Endothelial cell of umbilical vein (primary cell): ENCODE measurements around the gene RAB31. TPM values are rescaled to one million over a fixed set of nuclear protein-coding genes. Genes with fewer than 3 reads are reported as not detected.

Experiments used
- BruUV-seq: library from RNA; stranded (reverse); fragments of 400-500 nt; replicated peaks from 2 replicates; lab custom pipeline; 2021; lab: Mats Ljungman, UMichigan
- CTCF ChIA-PET: fragments of 300-600, 350-600 bp; sonication (Branson Sonifier 250); formaldehyde crosslinking; loops from one replicate; lab custom pipeline; 2021; ENCODE audit warnings: antibody characterized with exemption, inconsistent platforms; lab: Charles Lee
- POLR2A ChIA-PET: fragments of 300-600, 350-600 bp; sonication (Branson Sonifier 250); formaldehyde crosslinking; loops from one replicate; lab custom pipeline; 2021; ENCODE audit warnings: antibody characterized with exemption, inconsistent platforms; lab: Charles Lee
- DNase-seq: peaks from one replicate; pipeline ENCODE4 v3.0.0-alpha.2; 2011; ENCODE audit warnings: low read depth, low spot score
- FAIRE-seq: peaks from 2 replicates; lab custom pipeline; 2011; peaks lifted over from hg19 to GRCh38; lab: Jason Lieb, UNC
- H2AFZ ChIP-seq: 2 replicates; pipeline ENCODE4 v1.6.0; 2012; ENCODE audit warnings: low read depth, low read length, control low read depth, inconsistent platforms
- H3K27ac ChIP-seq: 2 replicates; pipeline ENCODE4 v1.5.1; 2011; ENCODE audit warnings: low read depth, mild to moderate bottlenecking, control low read depth, low read length, moderate library complexity; ENCODE audit not compliant: insufficient read depth
- H3K27me3 ChIP-seq, 2 experiments: 2 replicates each; pipeline versions ENCODE4 v1.6.0 to v1.6.1; 2011; ENCODE audit warnings: low read length in 2 of 2, mixed read lengths in 1 of 2; ENCODE audit not compliant: control insufficient read depth in 2 of 2, insufficient read depth in 2 of 2
- H3K36me3 ChIP-seq, 2 experiments: 2 replicates in 1 of 2; 3 replicates in 1 of 2; pipeline ENCODE4 v1.5.1; 2011; ENCODE audit warnings: low read length in 2 of 2, mild to moderate bottlenecking in 1 of 2, moderate library complexity in 1 of 2; ENCODE audit not compliant: control insufficient read depth in 2 of 2, insufficient read depth in 2 of 2; ENCODE audit errors: extremely low read depth in 1 of 2
- H3K4me1 ChIP-seq: 3 replicates; pipeline ENCODE4 v1.5.1; 2011; ENCODE audit warnings: mild to moderate bottlenecking, low read length; ENCODE audit not compliant: control insufficient read depth, insufficient read depth; ENCODE audit errors: extremely low read depth
- H3K4me2 ChIP-seq: 2 replicates; pipeline ENCODE4 v1.6.1; 2011; ENCODE audit warnings: low read length, control low read depth, mixed read lengths; ENCODE audit not compliant: insufficient read depth
- H3K4me3 ChIP-seq, 3 experiments: fragments of 200-600 bp in 1 of 3; sonication (generic), shearing (Covaris generic) in 1 of 3; replicated peaks in 1 of 3; 2 replicates each; pipeline ENCODE4 v1.5.1; 2011 to 2016; ENCODE audit warnings: control low read depth in 3 of 3, low read length in 3 of 3, mild to moderate bottlenecking in 2 of 3, inconsistent platforms in 1 of 3, low read depth in 1 of 3, moderate library complexity in 1 of 3; ENCODE audit not compliant: insufficient read depth in 1 of 3
- H3K79me2 ChIP-seq: 2 replicates; pipeline ENCODE4 v1.6.0; 2012; ENCODE audit warnings: low read length, inconsistent platforms; ENCODE audit not compliant: control insufficient read depth, insufficient read depth
- H3K9ac ChIP-seq: replicated peaks from 2 replicates; pipeline ENCODE3; 2011; ENCODE audit warnings: low read length, control low read depth; ENCODE audit not compliant: insufficient read depth; ENCODE audit errors: extremely low read depth
- H3K9me1 ChIP-seq: replicated peaks from 3 replicates; pipeline ENCODE4 v1.6.0; 2011; ENCODE audit warnings: mild to moderate bottlenecking, low read length; ENCODE audit not compliant: control insufficient read depth, insufficient read depth; ENCODE audit errors: extremely low read depth
- H3K9me3 ChIP-seq: replicated peaks from 2 replicates; pipeline ENCODE4 v1.5.1; 2012; ENCODE audit warnings: low read length, inconsistent platforms; ENCODE audit not compliant: control insufficient read depth, insufficient read depth
- H4K20me1 ChIP-seq: replicated peaks from 2 replicates; pipeline ENCODE3; 2011; ENCODE audit warnings: mild to moderate bottlenecking, low read length; ENCODE audit not compliant: control insufficient read depth, insufficient read depth; ENCODE audit errors: extremely low read depth
- EZH2 ChIP-seq: IDR thresholded peaks from 2 replicates; pipeline ENCODE4 v1.6.1; 2012; ENCODE audit warnings: borderline replicate concordance, low read depth, mild to moderate bottlenecking, moderate library complexity, low read length, inconsistent platforms; ENCODE audit not compliant: severe bottlenecking
- FOS ChIP-seq: IDR thresholded peaks from 2 replicates; pipeline ENCODE4 v1.6.1; 2011; ENCODE audit warnings: mild to moderate bottlenecking, low read length, moderate library complexity, borderline replicate concordance; ENCODE audit not compliant: insufficient read depth
- GATA2 ChIP-seq: IDR thresholded peaks from 2 replicates; pipeline ENCODE4 v1.7.0; 2011; ENCODE audit warnings: low read depth, mild to moderate bottlenecking, moderate library complexity, mixed read lengths, low read length; ENCODE audit not compliant: insufficient read length, insufficient read depth
- JUN ChIP-seq: IDR thresholded peaks from 2 replicates; pipeline ENCODE4 v1.6.1; 2011; ENCODE audit warnings: borderline replicate concordance, low read depth; ENCODE audit not compliant: insufficient read length, insufficient read depth
- MYC ChIP-seq: IDR thresholded peaks from one replicate; pipeline ENCODE4 v1.6.1; 2011; ENCODE audit warnings: mild to moderate bottlenecking, low read depth, low read length
- POLR2A ChIP-seq: IDR thresholded peaks from 2 replicates; pipeline ENCODE4 v1.6.1; 2012; ENCODE audit warnings: low read depth, mild to moderate bottlenecking, control low read depth, low read length
- POLR2AphosphoS5 ChIP-seq: IDR thresholded peaks from 2 replicates; pipeline ENCODE4 v1.6.1; 2012; ENCODE audit warnings: low read depth, mild to moderate bottlenecking, control low read depth, low read length, moderate library complexity; ENCODE audit not compliant: insufficient read depth
- dilution Hi-C: fragments of 300-500 bp; cut with MboI; formaldehyde crosslinking; loops from one replicate; pipeline ENCODE4 v1.15.0; 2019; ENCODE audit warnings: low sequenced_read_pairs; ENCODE audit not compliant: extremely low pct_ligation_motif_present
- intact Hi-C: fragments of 100-400 bp; cut with micrococcal nuclease; formaldehyde crosslinking; loops from one replicate; pipeline ENCODE4 v1.10.0; 2022
- polyA plus RNA-seq, 4 experiments: library from polyadenylated mRNA; depleted of rRNA in 3 of 4; stranded (reverse) in 3 of 4; unstranded in 1 of 4; fragments of >200 nt; gene quantifications; 2 replicates each; pipeline versions ENCODE4 v1.2.1 to v1.2.3, GENCODE V29; 2011 to 2012; ENCODE audit warnings: missing spikeins in 1 of 4
- total RNA-seq: library from RNA; stranded (reverse); gene quantifications from 2 replicates; pipeline ENCODE4 v1.2.3, GENCODE V29; 2021
- TF ChIP-seq, protein P1 (sequence below): IDR thresholded peaks from 2 replicates; pipeline ENCODE4 v1.6.1; 2011; ENCODE audit not compliant: insufficient read depth, insufficient read length
- TF ChIP-seq, protein P2 (sequence below), 2 donors: IDR thresholded peaks; 1 replicate in 1 of 2; 2 replicates in 1 of 2; pipeline ENCODE4 v1.5.1; 2011; ENCODE audit warnings: low read length in 2 of 2, mild to moderate bottlenecking in 2 of 2, moderate library complexity in 2 of 2, control low read depth in 1 of 2, inconsistent platforms in 1 of 2, low read depth in 1 of 2; ENCODE audit not compliant: insufficient read depth in 1 of 2; ENCODE audit errors: extremely low read depth in 1 of 2

The RAB31 gene
- total and polyA plus RNA-seq, 2 donors (not counting 3 experiments of a cell fraction or from before 2014, with no cell fraction given): 30.5 TPM

DNA sequence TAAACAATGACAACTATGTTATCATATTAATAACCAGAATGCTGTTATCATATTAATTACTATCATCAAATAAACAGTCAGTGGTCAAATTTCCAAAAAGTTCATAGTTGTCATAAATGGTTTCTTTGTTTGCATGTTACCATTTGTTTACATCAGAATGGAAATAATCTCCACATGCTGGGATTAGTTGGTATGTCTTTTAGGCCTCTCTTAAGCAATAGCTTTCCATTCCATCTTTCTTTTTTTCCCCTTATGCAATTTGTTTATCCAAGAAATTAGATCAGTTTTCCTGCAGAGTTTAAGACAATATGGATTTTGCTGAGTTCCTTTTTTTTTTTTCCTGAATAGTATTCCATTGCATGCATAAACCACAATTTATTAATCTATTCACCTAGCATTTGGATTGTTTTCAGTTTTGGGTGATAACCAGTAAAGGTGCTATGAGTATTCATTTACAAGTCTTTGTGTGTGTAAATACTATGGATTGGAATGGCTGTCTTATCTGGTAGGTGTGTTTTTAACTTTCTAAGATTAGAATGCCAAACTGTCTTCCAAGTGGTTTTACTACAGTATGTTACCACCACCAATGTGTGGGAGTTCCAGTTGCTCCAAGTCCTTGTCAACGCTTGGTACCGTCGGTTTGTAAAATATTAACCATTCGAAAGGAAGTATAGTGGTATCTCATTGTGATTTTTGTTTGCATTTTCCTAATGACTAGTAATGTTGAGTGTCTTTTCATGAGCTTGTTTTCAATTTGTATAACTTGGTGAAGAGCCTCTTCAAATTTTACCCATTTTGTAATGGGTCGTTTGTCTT lies 144.4 kb downstream of the RAB31 start:
- Histone ChIP-seq H3K4me2 (no peak overlapping the region), H3K27me3 (no peaks in the 10 kb centered on the region), H3K9me1 (no peaks in the 10 kb centered on the region), H3K4me1 (peaks cover 5% of the 10 kb centered on the region), H3K79me2 (no peaks in the 10 kb centered on the region), H2AFZ (no peak overlapping the region), H3K9ac (no peak overlapping the region), H3K9me3 (no peaks in the 10 kb centered on the region), H3K27ac (no peak overlapping the region), H4K20me1 (no peaks in the 10 kb centered on the region), H3K36me3 (no peaks in the 10 kb centered on the region), H3K4me3 (no peak overlapping the region)
- FAIRE-seq (no peak), DNase-seq (no peak)
- no peak for TF ChIP-seq POLR2AphosphoS5
- BruUV-seq: no TSS peak
- intact Hi-C loops (no loop called here), dilution Hi-C loops (no loop called here)
- ChIA-PET CTCF (interaction anchor here (1.0 kb wide), 1 partner anchor 21 kb away, joined by 3 read pairs; no protein-coding TSS in a partner anchor), POLR2A (no interaction called here)

DNA sequence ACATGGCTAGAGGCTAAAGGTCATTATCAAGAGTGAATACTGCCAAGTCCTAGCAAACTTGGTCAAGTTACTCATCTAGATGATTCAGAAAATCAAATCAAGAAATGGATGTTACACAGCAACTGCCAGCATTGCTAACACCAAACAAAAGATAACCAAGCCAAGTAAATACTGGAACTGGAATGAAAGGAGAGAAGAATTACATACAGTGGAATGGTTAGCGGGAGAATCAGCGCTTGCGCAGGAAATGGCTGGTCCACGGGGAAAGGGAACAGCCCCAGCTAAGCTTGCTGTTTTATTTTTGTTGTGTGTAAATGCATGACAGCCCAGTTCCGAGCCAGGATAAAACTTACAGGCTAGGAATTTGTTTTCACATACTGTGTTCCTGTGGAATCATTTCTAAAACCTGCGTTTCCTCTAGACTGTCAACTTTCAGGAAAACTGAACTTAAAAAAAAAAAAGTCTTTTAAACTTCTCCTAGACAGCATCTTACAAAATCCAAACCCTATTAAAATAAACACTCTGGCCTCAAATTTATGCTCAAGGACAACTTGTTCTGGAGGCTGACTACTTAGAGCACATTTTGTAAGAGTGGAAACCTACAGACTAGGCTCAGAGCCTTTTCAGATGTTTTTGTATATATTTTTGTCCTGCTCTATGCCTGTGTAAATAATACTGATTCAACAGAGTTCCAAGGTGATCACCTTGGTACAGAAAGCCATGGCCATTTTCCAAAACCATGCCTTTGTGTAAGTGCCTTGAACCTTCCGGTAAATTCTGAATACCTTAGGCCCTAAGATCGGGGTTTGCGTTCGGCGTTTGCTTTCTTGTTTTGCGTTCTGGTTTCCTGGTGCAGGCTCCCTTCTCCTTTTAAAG lies 146.9 kb downstream of the RAB31 start:
- Histone ChIP-seq H4K20me1 (no peaks in the 10 kb centered on the region), H3K4me1 (no peaks in the 10 kb centered on the region), H3K4me2 (no peak overlapping the region), H2AFZ (no peak overlapping the region), H3K9ac (no peak overlapping the region), H3K4me3 (no peak overlapping the region), H3K27ac (no peak overlapping the region), H3K79me2 (no peaks in the 10 kb centered on the region), H3K36me3 (no peaks in the 10 kb centered on the region), H3K27me3 (no peaks in the 10 kb centered on the region), H3K9me3 (no peaks in the 10 kb centered on the region), H3K9me1 (no peaks in the 10 kb centered on the region)
- POLR2A ChIA-PET: no interaction called here
- FAIRE-seq: no peak
- no TSS peak for BruUV-seq
- intact Hi-C loops: no loop called here
- no peak for TF ChIP-seq EZH2
- TF ChIP-seq, protein P1, sequence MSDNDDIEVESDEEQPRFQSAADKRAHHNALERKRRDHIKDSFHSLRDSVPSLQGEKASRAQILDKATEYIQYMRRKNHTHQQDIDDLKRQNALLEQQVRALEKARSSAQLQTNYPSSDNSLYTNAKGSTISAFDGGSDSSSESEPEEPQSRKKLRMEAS: no peak
- TF ChIP-seq FOS: no peak
- TF ChIP-seq MYC: no peak
- TF ChIP-seq GATA2: no peak
- no peak for TF ChIP-seq JUN
- TF ChIP-seq POLR2AphosphoS5: no peak
- TF ChIP-seq, protein P2, sequence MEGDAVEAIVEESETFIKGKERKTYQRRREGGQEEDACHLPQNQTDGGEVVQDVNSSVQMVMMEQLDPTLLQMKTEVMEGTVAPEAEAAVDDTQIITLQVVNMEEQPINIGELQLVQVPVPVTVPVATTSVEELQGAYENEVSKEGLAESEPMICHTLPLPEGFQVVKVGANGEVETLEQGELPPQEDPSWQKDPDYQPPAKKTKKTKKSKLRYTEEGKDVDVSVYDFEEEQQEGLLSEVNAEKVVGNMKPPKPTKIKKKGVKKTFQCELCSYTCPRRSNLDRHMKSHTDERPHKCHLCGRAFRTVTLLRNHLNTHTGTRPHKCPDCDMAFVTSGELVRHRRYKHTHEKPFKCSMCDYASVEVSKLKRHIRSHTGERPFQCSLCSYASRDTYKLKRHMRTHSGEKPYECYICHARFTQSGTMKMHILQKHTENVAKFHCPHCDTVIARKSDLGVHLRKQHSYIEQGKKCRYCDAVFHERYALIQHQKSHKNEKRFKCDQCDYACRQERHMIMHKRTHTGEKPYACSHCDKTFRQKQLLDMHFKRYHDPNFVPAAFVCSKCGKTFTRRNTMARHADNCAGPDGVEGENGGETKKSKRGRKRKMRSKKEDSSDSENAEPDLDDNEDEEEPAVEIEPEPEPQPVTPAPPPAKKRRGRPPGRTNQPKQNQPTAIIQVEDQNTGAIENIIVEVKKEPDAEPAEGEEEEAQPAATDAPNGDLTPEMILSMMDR (IDR thresholded peaks at IDR 0.05; ENCODE audit: extremely low read depth in 1 of 2, insufficient read depth in 1 of 2, low read depth in 1 of 2, low read length in 2 of 2): no peak
- no peak for TF ChIP-seq POLR2A
- no peak for DNase-seq
- CTCF ChIA-PET: no interaction called here
- dilution Hi-C loops: no loop called here
